Neutrophil (primary cell): ENCODE data around the gene NCKAP5L.

Experiments used
- H3K27ac ChIP-seq: fragments of 200-600 bp; sonication (generic); 2 replicates; pipeline ENCODE4 v1.5.1; 2016; ENCODE audit warnings: mild to moderate bottlenecking, moderate library complexity
- H3K27me3 ChIP-seq: fragments of 200-600 bp; sonication (generic); 2 replicates; pipeline ENCODE4 v1.6.0; 2016; ENCODE audit warnings: mild to moderate bottlenecking
- H3K36me3 ChIP-seq: fragments of 200-600 bp; sonication (generic); 2 replicates; pipeline ENCODE4 v1.5.1; 2017
- H3K4me1 ChIP-seq, 2 experiments: fragments of 200-600 bp in 1 of 2; sonication (generic) in 1 of 2; 1 replicate in 1 of 2; 2 replicates in 1 of 2; pipeline versions ENCODE4 v1.5.1 to v1.6.1; 2013 to 2016; ENCODE audit warnings: low read depth in 1 of 2, low read length in 1 of 2, mild to moderate bottlenecking in 1 of 2, moderate library complexity in 1 of 2; ENCODE audit not compliant: control insufficient read depth in 1 of 2, insufficient read depth in 1 of 2
- H3K4me3 ChIP-seq, 2 experiments: fragments of 200-600 bp in 1 of 2; sonication (generic) in 1 of 2; 1 replicate in 1 of 2; 2 replicates in 1 of 2; pipeline ENCODE4 v1.5.1; 2013 to 2016; ENCODE audit warnings: low read depth in 1 of 2, low read length in 1 of 2, mild to moderate bottlenecking in 1 of 2, moderate library complexity in 1 of 2
- H3K9me3 ChIP-seq: fragments of 200-600 bp; sonication (generic); 2 replicates; pipeline ENCODE4 v1.5.1; 2016
- CTCF ChIP-seq: fragments of 200-600 bp; sonication (generic); IDR thresholded peaks from 2 replicates; pipeline ENCODE4 v1.5.1; 2016; ENCODE audit warnings: antibody characterized with exemption

Gene NCKAP5L

GRCh38 chr12:49750027-49750995 is 77.9 kb downstream of the NCKAP5L start:
- Histone ChIP-seq H3K27ac (peak overlapping the region; percentile 53), H3K4me3 (no peak overlapping the region), H3K36me3 (peaks cover 34% of the 10 kb centered on the region)

GRCh38 chr12:49748800-49749199 is 79.4 kb downstream of the NCKAP5L start:
- Histone ChIP-seq H3K4me1 (peaks cover 28 to 34% of the 10 kb centered on the region in 2 experiments), H3K36me3 (peaks cover 32% of the 10 kb centered on the region), H3K27me3 (no peaks in the 10 kb centered on the region), H3K4me3 (no peak overlapping the region), H3K27ac (no peak overlapping the region), H3K9me3 (no peaks in the 10 kb centered on the region)
- TF ChIP-seq CTCF, result no peak

More at GRCh38 chr12:49750027-49750995, 77.9 kb downstream of the NCKAP5L start:
- Histone ChIP-seq H3K9me3 (no peaks in the 10 kb centered on the region), H3K27me3 (no peaks in the 10 kb centered on the region), H3K4me1 (peaks cover 18 to 22% of the 10 kb centered on the region in 2 experiments)
- no peak for TF ChIP-seq CTCF

GRCh38 chr12:49748306-49748705 is 79.9 kb downstream of the NCKAP5L start:
- peaks cover 33 to 39% of the 10 kb centered on the region in 2 experiments for H3K4me1 ChIP-seq
- H3K9me3 ChIP-seq, result no peaks in the 10 kb centered on the region
- no peak overlapping the region for H3K27ac ChIP-seq
- H3K4me3 ChIP-seq, result no peak overlapping the region
- H3K27me3 ChIP-seq, result no peaks in the 10 kb centered on the region
- peaks cover 30% of the 10 kb centered on the region for H3K36me3 ChIP-seq
- TF ChIP-seq CTCF, result no peak

- TF ChIP-seq CTCF, result no peak
- Histone ChIP-seq H3K27me3 (no peaks in the 10 kb centered on the region), H3K4me3 (no peak overlapping the region), H3K9me3 (no peaks in the 10 kb centered on the region), H3K36me3 (peaks cover 21% of the 10 kb centered on the region), H3K27ac (peak overlapping the region; percentile 23), H3K4me1 (peaks cover 36 to 45% of the 10 kb centered on the region in 2 experiments)
Measured at GRCh38 chr12:49744363-49744885, 83.8 kb downstream of the NCKAP5L start.

GRCh38 chr12:49741882-49742620 is 86.2 kb downstream of the NCKAP5L start:
- peaks cover 18% of the 10 kb centered on the region for H3K36me3 ChIP-seq
- H3K4me3 ChIP-seq, result peak overlapping the region; percentile 89 to 91
- H3K27ac ChIP-seq, result peak overlapping the region; percentile 98
- no peaks in the 10 kb centered on the region for H3K9me3 ChIP-seq
- TF ChIP-seq CTCF, result no peak
- H3K27me3 ChIP-seq, result no peaks in the 10 kb centered on the region
- H3K4me1 ChIP-seq, result peaks cover 36 to 41% of the 10 kb centered on the region in 2 experiments
